Measurements from ENCODE around the gene CC2D2B.
"Not testable (repeated sequence)": the region's sequence is repeated elsewhere in the genome, so short reads cannot be mapped to it uniquely, and the experiment has no call there.

- not testable (repeated sequence) for TF ChIP-seq ZNF274 (IDR thresholded peaks at IDR 0.05; ENCODE audit: low read depth, low read length); YY1 (IDR thresholded peaks at IDR 0.05; ENCODE audit: insufficient read depth, insufficient read length)
These were observed 33.0 kb upstream of the CC2D2B start for GRCh38 chr10:95874783-95875182.

All from NT2/D1 (cell line).